HepG2 (cell line): ENCODE data around the gene PIP4K2B. TPM values are rescaled to one million over a fixed set of nuclear protein-coding genes. Genes with fewer than 3 reads are reported as not detected.

Source experiments
- ATM ChIP-seq: fragments of 450-650 bp; IDR thresholded peaks from 2 replicates; pipeline ENCODE4 v1.7.1; 2017; ENCODE audit warnings: mild to moderate bottlenecking, borderline replicate concordance
- GRHL1 ChIP-seq: sonication (generic); formaldehyde crosslinking; conservative IDR thresholded peaks from 2 replicates; pipeline ENCODE4 v1.8.0; 2022; ENCODE audit warnings: missing genetic modification reagents
- HBP1 ChIP-seq: IDR thresholded peaks from 2 replicates; pipeline ENCODE4 v1.6.1; 2016; ENCODE audit warnings: low read depth, control low read depth
- HNF1B ChIP-seq: sonication (generic); formaldehyde crosslinking; IDR thresholded peaks from 2 replicates; pipeline ENCODE4 v1.5.1; 2020; ENCODE audit warnings: mild to moderate bottlenecking, moderate library complexity, missing genetic modification reagents
- IKZF1 ChIP-seq: fragments of 450-650 bp; IDR thresholded peaks from 2 replicates; pipeline ENCODE4 v1.7.1; 2016
- MLXIP ChIP-seq: sonication (generic); formaldehyde crosslinking; IDR thresholded peaks from 2 replicates; pipeline ENCODE4 v1.9.0; 2021; ENCODE audit warnings: missing genetic modification reagents, borderline replicate concordance
- NFATC3 ChIP-seq: sonication (generic); formaldehyde crosslinking; IDR thresholded peaks from 2 replicates; pipeline ENCODE4 v1.5.1; 2020; ENCODE audit warnings: mild to moderate bottlenecking, missing genetic modification reagents
- SP140L ChIP-seq: sonication (generic); formaldehyde crosslinking; IDR thresholded peaks from 2 replicates; pipeline ENCODE4 v1.4.0; 2020; ENCODE audit warnings: missing genetic modification reagents, borderline replicate concordance
- USF2 ChIP-seq, 2 experiments: sonication (generic) in 1 of 2; formaldehyde crosslinking in 1 of 2; IDR thresholded peaks; 2 replicates each; pipeline versions ENCODE4 v1.5.1 to v1.6.1; 2011 to 2020; ENCODE audit warnings: borderline replicate concordance in 1 of 2, low read depth in 1 of 2, low read length in 1 of 2, mild to moderate bottlenecking in 1 of 2, missing genetic modification reagents in 1 of 2, moderate library complexity in 1 of 2
- XBP1 ChIP-seq: sonication (generic); formaldehyde crosslinking; IDR thresholded peaks from 2 replicates; pipeline ENCODE4 v1.5.0; 2020; ENCODE audit warnings: missing genetic modification reagents
- ZNF10 ChIP-seq: sonication (generic); formaldehyde crosslinking; IDR thresholded peaks from 2 replicates; pipeline ENCODE4 v1.4.0; 2020; ENCODE audit warnings: mild to moderate bottlenecking, low read depth, missing genetic modification reagents, borderline replicate concordance
- ZNF263 ChIP-seq: sonication (generic); formaldehyde crosslinking; IDR thresholded peaks from 2 replicates; pipeline ENCODE4 v1.4.0; 2020; ENCODE audit warnings: missing genetic modification reagents
- ZNF572 ChIP-seq: sonication (generic); formaldehyde crosslinking; IDR thresholded peaks from 2 replicates; pipeline ENCODE4 v1.5.1; 2020; ENCODE audit warnings: mild to moderate bottlenecking, missing genetic modification reagents
- ZNF652 ChIP-seq: IDR thresholded peaks from 2 replicates; pipeline ENCODE4 v1.6.1; 2016; ENCODE audit warnings: low read depth, borderline replicate concordance
- ZNF737 ChIP-seq: sonication (generic); formaldehyde crosslinking; IDR thresholded peaks from 2 replicates; pipeline ENCODE4 v1.5.0; 2020; ENCODE audit warnings: missing genetic modification reagents, mild to moderate bottlenecking, borderline replicate concordance
- polyA plus RNA-seq, 8 experiments: library from polyadenylated mRNA; depleted of rRNA in 3 of 8; stranded (reverse) in 7 of 8; unstranded in 1 of 8; fragments of >200 nt; fragmentation: Illumina TruSeq in 4 of 8; extraction: Trizol in 4 of 8; gene quantifications; 2 replicates each; pipeline versions ENCODE4 v1.2.1 to v1.2.3, GENCODE V29; 2011 to 2016; ENCODE audit warnings: low read depth in 4 of 8, missing spikeins in 1 of 8, mixed read lengths in 1 of 8; ENCODE audit not compliant: insufficient read depth in 1 of 8
- total RNA-seq, 5 experiments: library from RNA; depleted of rRNA; stranded (reverse); fragments of >200 nt; fragmentation: Illumina TruSeq; extraction: Trizol; gene quantifications; 2 replicates each; pipeline ENCODE4 v1.2.3, GENCODE V29; 2016; ENCODE audit warnings: low read depth in 1 of 5

The PIP4K2B gene
- total and polyA plus RNA-seq, 2 of the 13 experiments (the other 11 are each of a cell fraction or from before 2014, with no cell fraction given) = 20.4 to 54.0 TPM

- TF ChIP-seq USF2 (IDR thresholded peaks at IDR 0.05; ENCODE audit: low read depth, low read length) (no peak), USF2 (CRISPR knock-in tag; IDR thresholded peaks at IDR 0.05; ENCODE audit: borderline replicate concordance) (peak; percentile 68; the same call in 1 of the 2 replicates), SP140L (CRISPR knock-in tag) (0 out of 2 replicates have a peak, but pooled peaks have one; percentile 11), ZNF737 (CRISPR knock-in tag) (no peak), ZNF572 (CRISPR knock-in tag) (no peak), ZNF10 (no peak), HNF1B (CRISPR knock-in tag) (peak; percentile 85; the same call in 1 of the 2 replicates), ATM (no peak), NFATC3 (CRISPR knock-in tag) (peak; percentile 72), GRHL1 (CRISPR knock-in tag) (no peak), MLXIP (CRISPR knock-in tag) (peak; percentile 69; the same call in 1 of the 2 replicates), ZNF652 (no peak), XBP1 (CRISPR knock-in tag) (0 out of 2 replicates have a peak, but pooled peaks have one; percentile 45), HBP1 (CRISPR knock-in tag) (no peak), IKZF1 (no peak), ZNF263 (CRISPR knock-in tag) (no peak)
Measured at GRCh38 chr17:38749223-38750043, 49.9 kb downstream of the PIP4K2B start (continued).
